Epidermal melanocyte (primary cell): ENCODE results near the gene CBR3.

ENCODE experiments used
- DNase-seq: peaks from one replicate; pipeline ENCODE4 v3.0.0; 2011; ENCODE audit warnings: low spot score; ENCODE audit not compliant: insufficient read length

CBR3 gene

GRCh38 chr21:36155603-36156338 lies 20.9 kb downstream of the CBR3 start:
- DNase-seq = no peak

GRCh38 chr21:36156339-36156814 lies 21.5 kb downstream of the CBR3 start:
- peak; percentile 94 for DNase-seq

- DNase-seq = no peak
Measured at GRCh38 chr21:36156815-36157670, 22.2 kb downstream of the CBR3 start, which contains the start of gene DOP1B. TSS of gene DOP1B (plus strand) at chr21:36156824. CDS start at chr21:36164734, 7,910 bp downstream.

- DNase-seq = no peak
Measured at GRCh38 chr21:36159356-36159921, 24.6 kb downstream of the CBR3 start.

- no peak for DNase-seq
Measured at GRCh38 chr21:36160850-36161178, 25.9 kb downstream of the CBR3 start.

GRCh38 chr21:36162631-36163030 lies 27.8 kb downstream of the CBR3 start:
- DNase-seq = no peak

- DNase-seq = no peak
Measured at GRCh38 chr21:36163750-36164741, 29.2 kb downstream of the CBR3 start.

GRCh38 chr21:36165356-36165755 lies 30.5 kb downstream of the CBR3 start:
- no peak for DNase-seq

GRCh38 chr21:36166705-36167104 lies 31.8 kb downstream of the CBR3 start:
- no peak for DNase-seq

- DNase-seq = no peak
Measured at GRCh38 chr21:36167541-36167940, 32.7 kb downstream of the CBR3 start.

- DNase-seq = no peak
Measured at GRCh38 chr21:36169470-36170128, 34.7 kb downstream of the CBR3 start.

- DNase-seq = no peak
Measured at GRCh38 chr21:36170823-36171222, 35.9 kb downstream of the CBR3 start.

- DNase-seq = no peak
Measured at GRCh38 chr21:36171336-36171735, 36.5 kb downstream of the CBR3 start.

GRCh38 chr21:36171741-36172331 lies 37.0 kb downstream of the CBR3 start:
- DNase-seq = no peak

GRCh38 chr21:36174780-36175179 lies 39.9 kb downstream of the CBR3 start:
- DNase-seq = no peak

- no peak for DNase-seq
Measured at GRCh38 chr21:36175771-36176565, 41.1 kb downstream of the CBR3 start.

GRCh38 chr21:36178349-36178748 lies 43.5 kb downstream of the CBR3 start:
- DNase-seq = no peak

GRCh38 chr21:36179145-36179544 lies 44.3 kb downstream of the CBR3 start:
- DNase-seq = no peak

GRCh38 chr21:36180963-36181362 lies 46.1 kb downstream of the CBR3 start:
- no peak for DNase-seq
